ENCODE data around the gene TMC8. TPM values are rescaled to one million over a fixed set of nuclear protein-coding genes. Genes with fewer than 3 reads are reported as not detected.

TMC8 gene
- polyA plus RNA-seq, 1 of the 3 experiments (the other 2 are of a cell fraction), result 0.18 TPM

DNA sequence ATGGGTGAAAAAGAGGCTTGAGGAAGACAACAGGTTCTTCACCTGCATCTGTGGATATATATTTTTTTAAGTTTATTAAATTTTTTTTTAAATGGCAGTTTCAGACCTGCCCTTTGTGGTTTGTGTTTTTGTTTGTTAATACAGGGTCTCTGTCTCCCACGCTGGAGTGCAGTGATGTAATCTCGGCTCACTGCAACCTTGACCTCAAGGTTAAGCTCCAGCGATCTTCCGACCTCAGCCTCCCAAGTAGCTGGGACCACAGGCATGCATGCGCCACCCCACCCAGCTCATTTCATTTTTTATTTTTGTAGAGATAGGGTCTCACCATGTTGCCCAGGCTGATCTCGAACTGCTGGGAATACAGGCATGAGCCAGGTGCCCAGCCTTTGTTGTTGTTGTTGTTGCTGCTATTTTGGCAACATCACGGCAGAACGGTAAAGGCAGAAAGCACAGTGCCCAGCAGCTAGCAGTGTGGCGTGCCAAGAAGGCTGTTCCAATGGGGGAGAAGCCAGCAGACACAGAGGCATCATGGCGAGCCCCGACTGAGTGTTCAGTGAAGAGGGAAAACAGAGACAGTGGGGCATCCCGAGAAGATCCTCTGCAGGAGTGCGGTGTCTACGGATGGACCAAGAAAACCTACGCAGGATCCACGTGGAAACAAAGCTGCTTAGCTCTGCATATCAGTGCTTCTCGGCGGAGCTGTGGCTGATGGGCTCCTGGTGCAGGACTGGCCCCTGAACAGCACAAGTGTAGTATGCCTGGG lies 21.7 kb upstream of the TMC8 start:
- Histone ChIP-seq H3K9ac (no peak overlapping the region), H3K4me1 (ENCODE audit: control insufficient read depth in 1 of 2, insufficient read depth in 2 of 2, low read depth in 1 of 2, low read length in 1 of 2) (peaks cover 0 to 8% of the 10 kb centered on the region in 2 experiments; a peak in 1 of 4 replicates), H3K79me2 (ENCODE audit: insufficient read depth) (no peaks in the 10 kb centered on the region), H3K36me3 (replicated peaks in 1 of 2; ENCODE audit: control insufficient read depth in 1 of 2, insufficient read depth in 2 of 2, low read length in 1 of 2) (peaks cover 9 to 31% of the 10 kb centered on the region in 2 experiments), H3K9me3 (no peaks in the 10 kb centered on the region), H3K4me3 (ENCODE audit: low read depth in 2 of 2, low read length in 1 of 2) (no peak overlapping the region), H3K9me2 (no peaks in the 10 kb centered on the region), H2AFZ (ENCODE audit: low read depth) (no peak overlapping the region), H3K27ac (ENCODE audit: low read depth in 2 of 2, low read length in 1 of 2) (no peak overlapping the region), H3K4me2 (no peak overlapping the region), H3F3A (replicated peaks; ENCODE audit: insufficient read depth) (peaks cover 12% of the 10 kb centered on the region), H4K20me1 (ENCODE audit: insufficient read depth) (no peaks in the 10 kb centered on the region), H3K27me3 (ENCODE audit: insufficient read depth) (0 out of 2 replicates have a peak, but pooled peaks cover 6% of the 10 kb centered on the region)
- 91% methylated on average over 18 of the region's 18 CpGs for WGBS (ENCODE audit: low lambda C conversion rate)
- DNase-seq, result no peak
- ChIA-PET POLR2A (no interaction called here), CTCF (interaction anchor here (1.2 to 7.7 kb wide), 8 partner anchors 14 to 142 kb away, joined by 3 to 100 read pairs (median 10); partner anchors contain the start of genes AFMID, TK1, TMC6 and TMC8)
- TF ChIP-seq RAD21 (IDR thresholded peaks at IDR 0.05; ENCODE audit: low read length), result no peak
- no peak for TF ChIP-seq POLR2AphosphoS5 (IDR thresholded peaks at IDR 0.05; ENCODE audit: low read depth, low read length)
- TF ChIP-seq FOSL2 (IDR thresholded peaks at IDR 0.05; ENCODE audit: borderline replicate concordance, low read depth), result no peak
- TF ChIP-seq RXRA (IDR thresholded peaks at IDR 0.05; ENCODE audit: borderline replicate concordance, low read depth), result no peak
- TF ChIP-seq, protein P1, sequence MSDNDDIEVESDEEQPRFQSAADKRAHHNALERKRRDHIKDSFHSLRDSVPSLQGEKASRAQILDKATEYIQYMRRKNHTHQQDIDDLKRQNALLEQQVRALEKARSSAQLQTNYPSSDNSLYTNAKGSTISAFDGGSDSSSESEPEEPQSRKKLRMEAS (IDR thresholded peaks at IDR 0.05; ENCODE audit: low read depth), result no peak
- TF ChIP-seq, protein P2, sequence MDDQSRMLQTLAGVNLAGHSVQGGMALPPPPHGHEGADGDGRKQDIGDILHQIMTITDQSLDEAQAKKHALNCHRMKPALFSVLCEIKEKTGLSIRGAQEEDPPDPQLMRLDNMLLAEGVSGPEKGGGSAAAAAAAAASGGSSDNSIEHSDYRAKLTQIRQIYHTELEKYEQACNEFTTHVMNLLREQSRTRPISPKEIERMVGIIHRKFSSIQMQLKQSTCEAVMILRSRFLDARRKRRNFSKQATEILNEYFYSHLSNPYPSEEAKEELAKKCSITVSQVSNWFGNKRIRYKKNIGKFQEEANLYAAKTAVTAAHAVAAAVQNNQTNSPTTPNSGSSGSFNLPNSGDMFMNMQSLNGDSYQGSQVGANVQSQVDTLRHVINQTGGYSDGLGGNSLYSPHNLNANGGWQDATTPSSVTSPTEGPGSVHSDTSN (IDR thresholded peaks at IDR 0.05), result no peak
- no peak for TF ChIP-seq MEF2A (IDR thresholded peaks at IDR 0.05; ENCODE audit: borderline replicate concordance, low read depth)
- no peak for TF ChIP-seq NRF1 (IDR thresholded peaks at IDR 0.05; ENCODE audit: low read depth, low read length)

DNA sequence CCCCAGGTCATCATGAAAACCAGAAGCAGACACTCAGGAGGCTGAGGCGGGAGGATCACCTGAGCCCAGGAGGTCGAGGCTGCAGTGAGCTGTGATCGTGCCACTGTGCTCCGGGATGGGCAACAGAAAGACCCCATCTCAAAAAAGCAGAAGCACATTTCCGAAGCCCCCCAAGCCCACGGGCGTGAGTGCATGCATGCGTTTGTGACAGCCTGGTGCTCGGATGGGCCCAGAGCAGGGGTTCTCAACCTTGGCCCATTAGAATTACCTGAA lies 21.1 kb upstream of the TMC8 start:
- no peaks in the 10 kb centered on the region for H3K9me3 ChIP-seq
- CTCF ChIA-PET, result interaction anchor here (1.2 to 7.7 kb wide), 6 partner anchors 14 to 141 kb away, joined by 3 to 100 read pairs (median 9); partner anchors contain the start of genes AFMID, TK1, TMC6 and TMC8
- WGBS (ENCODE audit: low lambda C conversion rate), result 95% methylated on average over 8 of the region's 9 CpGs

More for the DNA sequence above, 21.1 kb upstream of the TMC8 start:
- no peak overlapping the region for H3K27ac ChIP-seq (ENCODE audit: low read depth in 2 of 2, low read length in 1 of 2)
- no peak overlapping the region for H3K9ac ChIP-seq
- H3K4me1 ChIP-seq (ENCODE audit: control insufficient read depth in 1 of 2, insufficient read depth in 2 of 2, low read depth in 1 of 2, low read length in 1 of 2), result peaks cover 0 to 8% of the 10 kb centered on the region in 2 experiments; a peak in 1 of 4 replicates
- peaks cover 4 to 26% of the 10 kb centered on the region in 2 experiments for H3K36me3 ChIP-seq (replicated peaks in 1 of 2; ENCODE audit: control insufficient read depth in 1 of 2, insufficient read depth in 2 of 2, low read length in 1 of 2)
- no peak for TF ChIP-seq YY1 (IDR thresholded peaks at IDR 0.05; ENCODE audit: low read depth)
- no peak for TF ChIP-seq FOSL2 (IDR thresholded peaks at IDR 0.05; ENCODE audit: borderline replicate concordance, low read depth)
- TF ChIP-seq MXI1 (IDR thresholded peaks at IDR 0.05; ENCODE audit: low read depth, low read length), result no peak
- TF ChIP-seq, protein P1 (IDR thresholded peaks at IDR 0.05; ENCODE audit: low read depth), result no peak
- TF ChIP-seq JUND (IDR thresholded peaks at IDR 0.05), result no peak
- TF ChIP-seq, protein P3, sequence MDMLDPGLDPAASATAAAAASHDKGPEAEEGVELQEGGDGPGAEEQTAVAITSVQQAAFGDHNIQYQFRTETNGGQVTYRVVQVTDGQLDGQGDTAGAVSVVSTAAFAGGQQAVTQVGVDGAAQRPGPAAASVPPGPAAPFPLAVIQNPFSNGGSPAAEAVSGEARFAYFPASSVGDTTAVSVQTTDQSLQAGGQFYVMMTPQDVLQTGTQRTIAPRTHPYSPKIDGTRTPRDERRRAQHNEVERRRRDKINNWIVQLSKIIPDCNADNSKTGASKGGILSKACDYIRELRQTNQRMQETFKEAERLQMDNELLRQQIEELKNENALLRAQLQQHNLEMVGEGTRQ (IDR thresholded peaks at IDR 0.05; ENCODE audit: borderline replicate concordance, low read depth, low read length), result no peak
- no peak for TF ChIP-seq SIN3A (IDR thresholded peaks at IDR 0.05; ENCODE audit: borderline replicate concordance, low read depth, low read length)
- TF ChIP-seq, protein P4, sequence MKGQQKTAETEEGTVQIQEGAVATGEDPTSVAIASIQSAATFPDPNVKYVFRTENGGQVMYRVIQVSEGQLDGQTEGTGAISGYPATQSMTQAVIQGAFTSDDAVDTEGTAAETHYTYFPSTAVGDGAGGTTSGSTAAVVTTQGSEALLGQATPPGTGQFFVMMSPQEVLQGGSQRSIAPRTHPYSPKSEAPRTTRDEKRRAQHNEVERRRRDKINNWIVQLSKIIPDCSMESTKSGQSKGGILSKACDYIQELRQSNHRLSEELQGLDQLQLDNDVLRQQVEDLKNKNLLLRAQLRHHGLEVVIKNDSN (IDR thresholded peaks at IDR 0.05; ENCODE audit: borderline replicate concordance, low read depth), result no peak
- TF ChIP-seq, protein P5, sequence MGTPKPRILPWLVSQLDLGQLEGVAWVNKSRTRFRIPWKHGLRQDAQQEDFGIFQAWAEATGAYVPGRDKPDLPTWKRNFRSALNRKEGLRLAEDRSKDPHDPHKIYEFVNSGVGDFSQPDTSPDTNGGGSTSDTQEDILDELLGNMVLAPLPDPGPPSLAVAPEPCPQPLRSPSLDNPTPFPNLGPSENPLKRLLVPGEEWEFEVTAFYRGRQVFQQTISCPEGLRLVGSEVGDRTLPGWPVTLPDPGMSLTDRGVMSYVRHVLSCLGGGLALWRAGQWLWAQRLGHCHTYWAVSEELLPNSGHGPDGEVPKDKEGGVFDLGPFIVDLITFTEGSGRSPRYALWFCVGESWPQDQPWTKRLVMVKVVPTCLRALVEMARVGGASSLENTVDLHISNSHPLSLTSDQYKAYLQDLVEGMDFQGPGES (IDR thresholded peaks at IDR 0.05; ENCODE audit: low read depth, low read length), result no peak
- no peak for TF ChIP-seq ELF1 (IDR thresholded peaks at IDR 0.05)
- TF ChIP-seq, protein P6, sequence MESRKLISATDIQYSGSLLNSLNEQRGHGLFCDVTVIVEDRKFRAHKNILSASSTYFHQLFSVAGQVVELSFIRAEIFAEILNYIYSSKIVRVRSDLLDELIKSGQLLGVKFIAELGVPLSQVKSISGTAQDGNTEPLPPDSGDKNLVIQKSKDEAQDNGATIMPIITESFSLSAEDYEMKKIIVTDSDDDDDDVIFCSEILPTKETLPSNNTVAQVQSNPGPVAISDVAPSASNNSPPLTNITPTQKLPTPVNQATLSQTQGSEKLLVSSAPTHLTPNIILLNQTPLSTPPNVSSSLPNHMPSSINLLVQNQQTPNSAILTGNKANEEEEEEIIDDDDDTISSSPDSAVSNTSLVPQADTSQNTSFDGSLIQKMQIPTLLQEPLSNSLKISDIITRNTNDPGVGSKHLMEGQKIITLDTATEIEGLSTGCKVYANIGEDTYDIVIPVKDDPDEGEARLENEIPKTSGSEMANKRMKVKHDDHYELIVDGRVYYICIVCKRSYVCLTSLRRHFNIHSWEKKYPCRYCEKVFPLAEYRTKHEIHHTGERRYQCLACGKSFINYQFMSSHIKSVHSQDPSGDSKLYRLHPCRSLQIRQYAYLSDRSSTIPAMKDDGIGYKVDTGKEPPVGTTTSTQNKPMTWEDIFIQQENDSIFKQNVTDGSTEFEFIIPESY (IDR thresholded peaks at IDR 0.05; ENCODE audit: borderline replicate concordance, low read depth), result no peak
- no peak overlapping the region for H3K4me2 ChIP-seq
- no peaks in the 10 kb centered on the region for H3K9me2 ChIP-seq
- no peak for DNase-seq
- POLR2A ChIA-PET, result no interaction called here
- H3K4me3 ChIP-seq (ENCODE audit: low read depth in 2 of 2, low read length in 1 of 2), result no peak overlapping the region
- H3F3A ChIP-seq (replicated peaks; ENCODE audit: insufficient read depth), result peaks cover 12% of the 10 kb centered on the region
- H4K20me1 ChIP-seq (ENCODE audit: insufficient read depth), result no peaks in the 10 kb centered on the region
- H2AFZ ChIP-seq (ENCODE audit: low read depth), result no peak overlapping the region
- H3K27me3 ChIP-seq (ENCODE audit: insufficient read depth), result 0 out of 2 replicates have a peak, but pooled peaks cover 6% of the 10 kb centered on the region
- no peaks in the 10 kb centered on the region for H3K79me2 ChIP-seq (ENCODE audit: insufficient read depth)

Data from SK-N-SH (cell line).